GF-D8 (cell line): ENCODE results near the gene NHERF2.

Source experiments
- DNase-seq: peaks from one replicate; lab custom pipeline; 2025; lab: John Stamatoyannopoulos, UW

NHERF2 gene

GRCh38 chr16:2040787-2041522 lies 14.3 kb downstream of the NHERF2 start:
- no peak for DNase-seq

- no peak for DNase-seq
Measured at GRCh38 chr16:2042171-2042985, 15.7 kb downstream of the NHERF2 start.

- no peak for DNase-seq
Measured at GRCh38 chr16:2042986-2043666, 16.4 kb downstream of the NHERF2 start.

GRCh38 chr16:2043667-2044451 lies 17.2 kb downstream of the NHERF2 start:
- no peak for DNase-seq

- no peak for DNase-seq
Measured at GRCh38 chr16:2044541-2044940, 17.8 kb downstream of the NHERF2 start.

- DNase-seq = no peak
Measured at GRCh38 chr16:2045965-2046892, 19.5 kb downstream of the NHERF2 start.

GRCh38 chr16:2046893-2047329 lies 20.2 kb downstream of the NHERF2 start:
- DNase-seq = no peak

- peak; percentile 87 for DNase-seq
Measured at GRCh38 chr16:2047330-2048115, 20.8 kb downstream of the NHERF2 start, which contains the start of the genes NTHL1 and TSC2. Gene NTHL1 (minus strand): TSS chr16:2047834. CDS start chr16:2047823, 11 bp downstream. Gene TSC2 (plus strand): TSS chr16:2047985. CDS start chr16:2048616, 631 bp downstream.

GRCh38 chr16:2048116-2048543 lies 21.4 kb downstream of the NHERF2 start:
- no peak for DNase-seq

- no peak for DNase-seq
Measured at GRCh38 chr16:2053211-2053610, 26.5 kb downstream of the NHERF2 start.

GRCh38 chr16:2053897-2054296 lies 27.2 kb downstream of the NHERF2 start:
- no peak for DNase-seq

- DNase-seq = no peak
Measured at GRCh38 chr16:2054543-2055245, 28.0 kb downstream of the NHERF2 start.

GRCh38 chr16:2056077-2056476 lies 29.4 kb downstream of the NHERF2 start:
- no peak for DNase-seq

- DNase-seq = no peak
Measured at GRCh38 chr16:2056681-2057407, 30.1 kb downstream of the NHERF2 start.

GRCh38 chr16:2057438-2057837 lies 30.7 kb downstream of the NHERF2 start:
- no peak for DNase-seq

- DNase-seq = no peak
Measured at GRCh38 chr16:2058420-2058819, 31.7 kb downstream of the NHERF2 start.

GRCh38 chr16:2058872-2059271 lies 32.2 kb downstream of the NHERF2 start:
- no peak for DNase-seq

GRCh38 chr16:2060346-2060745 lies 33.6 kb downstream of the NHERF2 start:
- DNase-seq = no peak
